Large intestine (tissue), 3 donors: ENCODE data around the gene PLOD1. TPM values are rescaled to one million over a fixed set of nuclear protein-coding genes. Genes with fewer than 3 reads are reported as not detected.

Experiments
- DNase-seq, 2 donors: peaks; one replicate each; pipeline versions ENCODE4 v3.0.0 to v3.0.0-alpha.2; 2013
- H3K27ac ChIP-seq: one replicate; pipeline ENCODE4 v1.5.1; 2013; ENCODE audit warnings: low read length
- H3K27me3 ChIP-seq: 2 replicates; pipeline ENCODE4 v1.6.1; 2013; ENCODE audit warnings: low read length; ENCODE audit not compliant: control insufficient read depth, insufficient read depth
- H3K36me3 ChIP-seq: 2 replicates; pipeline ENCODE4 v1.6.1; 2013; ENCODE audit warnings: low read length; ENCODE audit not compliant: control insufficient read depth, insufficient read depth
- H3K4me1 ChIP-seq: one replicate; pipeline ENCODE4 v1.6.1; 2013; ENCODE audit warnings: low read length; ENCODE audit not compliant: control insufficient read depth, insufficient read depth
- H3K4me3 ChIP-seq: one replicate; pipeline ENCODE4 v1.5.1; 2013; ENCODE audit warnings: low read length
- H3K9me3 ChIP-seq: one replicate; pipeline ENCODE4 v1.6.1; 2013; ENCODE audit warnings: mild to moderate bottlenecking, low read depth, low read length, moderate library complexity; ENCODE audit not compliant: control insufficient read depth
- WGBS: methylation state at CpG from one replicate; pipeline ENCODE4 v1.1.5; 2013; ENCODE audit warnings: low lambda C conversion rate; ENCODE audit not compliant: insufficient coverage; 5-methylcytosine and 5-hydroxymethylcytosine counted together
- polyA plus RNA-seq: library from polyadenylated mRNA; unstranded; fragments of 120-200 nt; gene quantifications from one replicate; pipeline ENCODE4 v1.2.1, GENCODE V29; 2013

The PLOD1 gene
- polyA plus RNA-seq, 1 donor = 69.0 TPM

DNA sequence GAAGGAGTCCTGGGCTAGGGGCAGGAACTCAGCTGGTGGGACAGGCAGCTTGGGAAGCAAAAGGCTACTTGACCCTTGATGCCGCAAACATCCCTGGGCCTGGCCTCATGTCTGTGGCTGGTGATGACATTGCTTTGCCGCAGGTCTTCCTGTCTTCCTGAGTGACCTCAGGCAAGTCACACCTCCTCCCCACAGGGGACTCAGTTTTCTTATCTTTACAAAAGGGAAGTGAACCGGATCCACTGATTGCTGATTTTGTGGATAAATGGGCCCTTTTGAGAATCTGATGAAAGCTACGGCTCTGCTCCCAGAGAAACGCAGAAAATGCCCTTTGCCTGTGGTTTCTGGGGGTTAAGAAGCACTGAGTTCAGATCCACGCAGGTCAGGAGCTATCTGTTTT is 20.7 kb downstream of the PLOD1 start:
- Histone ChIP-seq H3K9me3 (no peaks in the 10 kb centered on the region), H3K36me3 (peaks cover 53% of the 10 kb centered on the region), H3K4me3 (no peak overlapping the region), H3K4me1 (no peaks in the 10 kb centered on the region), H3K27ac (no peak overlapping the region), H3K27me3 (no peaks in the 10 kb centered on the region)
- WGBS = 100% methylated on average over 1 of the region's 6 CpGs
- DNase-seq = no peak

DNA sequence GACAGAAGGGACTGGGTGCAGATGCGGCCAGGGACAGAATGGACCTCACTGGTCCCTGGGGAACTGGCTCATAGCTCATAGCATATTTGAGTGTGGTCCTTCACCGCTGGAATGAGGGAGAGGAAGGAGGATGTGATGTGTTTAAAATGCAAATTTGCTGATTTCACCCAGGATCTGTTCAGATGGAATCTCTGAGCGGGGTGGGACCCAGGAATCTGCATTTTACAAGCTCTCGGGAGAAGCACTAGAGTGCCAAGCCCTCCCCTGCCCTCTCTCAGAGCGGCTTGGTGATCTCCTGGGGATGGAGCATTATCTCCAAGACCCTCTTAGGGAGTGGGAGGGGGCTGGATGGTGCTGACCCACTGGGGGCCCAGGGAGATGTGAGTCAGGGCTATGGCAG is 22.9 kb downstream of the PLOD1 start:
- H3K4me3 ChIP-seq = no peak overlapping the region
- H3K36me3 ChIP-seq = peaks cover 45% of the 10 kb centered on the region
- whole genome bisulfite sequencing = no CpG with 5 or more reads among the region's 5 CpGs
- H3K27ac ChIP-seq = no peak overlapping the region
- H3K9me3 ChIP-seq = no peaks in the 10 kb centered on the region
- H3K27me3 ChIP-seq = no peaks in the 10 kb centered on the region
- H3K4me1 ChIP-seq = peaks cover 9% of the 10 kb centered on the region
- DNase-seq = no peak

DNA sequence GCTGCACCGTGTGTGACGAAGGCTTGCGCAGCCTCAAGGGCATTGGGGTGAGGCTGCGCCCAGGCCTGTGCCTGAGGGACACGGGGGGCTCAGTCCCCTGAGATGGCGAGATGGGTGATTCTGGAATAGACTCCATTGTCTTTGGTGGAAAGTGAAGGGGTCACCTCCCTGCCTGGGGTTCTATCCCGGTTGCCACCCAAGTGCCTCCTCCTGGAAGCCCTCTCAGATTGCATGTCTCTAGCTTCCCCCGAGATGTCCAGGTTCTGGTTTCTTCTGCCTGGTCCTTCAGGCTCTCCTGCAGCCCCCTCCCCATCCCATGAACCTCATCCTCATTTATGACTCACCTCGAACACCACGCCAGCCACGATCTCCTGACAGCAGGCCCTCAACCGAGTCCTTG is 23.4 kb downstream of the PLOD1 start:
- no peak overlapping the region for H3K27ac ChIP-seq
- peaks cover 9% of the 10 kb centered on the region for H3K4me1 ChIP-seq
- WGBS = 80% methylated on average over 2 of the region's 12 CpGs
- no peak for DNase-seq
- peaks cover 43% of the 10 kb centered on the region for H3K36me3 ChIP-seq
- H3K9me3 ChIP-seq = no peaks in the 10 kb centered on the region
- H3K27me3 ChIP-seq = no peaks in the 10 kb centered on the region
- H3K4me3 ChIP-seq = no peak overlapping the region

DNA sequence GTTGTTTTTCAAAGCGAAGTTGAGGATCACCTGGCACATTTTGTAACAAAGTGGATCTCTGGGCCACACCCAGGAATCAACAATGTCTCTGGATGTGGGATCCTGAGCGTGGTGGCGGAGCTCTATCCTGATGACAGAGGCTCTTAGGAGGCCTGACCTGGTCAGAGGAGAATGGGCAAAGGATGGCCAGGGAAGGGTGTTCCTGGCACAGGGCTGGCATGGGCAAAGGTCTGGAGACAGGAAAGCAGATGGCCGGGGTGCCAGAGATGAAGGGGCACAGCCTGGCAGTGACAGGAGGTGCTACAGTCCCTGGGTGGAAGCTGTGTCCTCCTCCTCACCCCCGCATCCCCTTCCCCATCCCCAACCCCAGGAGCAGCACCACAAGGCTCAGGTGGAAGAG is 25.8 kb downstream of the PLOD1 start:
- DNase-seq = no peak
- Histone ChIP-seq H3K9me3 (no peaks in the 10 kb centered on the region), H3K36me3 (peaks cover 55% of the 10 kb centered on the region), H3K27ac (no peak overlapping the region), H3K4me1 (peaks cover 9% of the 10 kb centered on the region), H3K27me3 (no peaks in the 10 kb centered on the region), H3K4me3 (no peak overlapping the region)
- no CpG with 5 or more reads among the region's 5 CpGs for WGBS

DNA sequence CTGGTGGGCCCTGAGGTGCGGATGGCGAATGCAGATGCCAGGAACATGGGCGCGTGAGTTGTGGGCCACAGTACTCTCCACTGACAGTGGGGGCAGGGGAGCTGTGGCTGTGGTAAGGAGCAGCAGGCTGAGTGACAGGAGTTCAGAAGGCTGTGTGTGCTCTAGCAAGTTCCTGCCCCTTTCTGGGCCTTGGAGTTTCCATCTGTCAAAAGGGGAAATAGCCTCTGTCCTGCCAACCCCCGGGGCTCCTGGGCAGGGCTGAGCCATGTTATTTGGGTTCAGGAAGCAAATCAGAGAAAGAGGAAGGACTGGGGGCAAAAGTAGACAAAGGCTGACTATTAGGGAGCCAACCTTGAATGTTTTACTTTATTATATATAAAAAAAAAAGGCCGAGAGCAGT is 26.2 kb downstream of the PLOD1 start:
- DNase-seq = no peak
- H3K4me1 ChIP-seq = peaks cover 9% of the 10 kb centered on the region
- no peak overlapping the region for H3K4me3 ChIP-seq
- no CpG with 5 or more reads among the region's 6 CpGs for WGBS
- peak overlapping the region; percentile 48 for H3K27ac ChIP-seq
- no peaks in the 10 kb centered on the region for H3K27me3 ChIP-seq
- H3K36me3 ChIP-seq = peaks cover 60% of the 10 kb centered on the region
- H3K9me3 ChIP-seq = no peaks in the 10 kb centered on the region

DNA sequence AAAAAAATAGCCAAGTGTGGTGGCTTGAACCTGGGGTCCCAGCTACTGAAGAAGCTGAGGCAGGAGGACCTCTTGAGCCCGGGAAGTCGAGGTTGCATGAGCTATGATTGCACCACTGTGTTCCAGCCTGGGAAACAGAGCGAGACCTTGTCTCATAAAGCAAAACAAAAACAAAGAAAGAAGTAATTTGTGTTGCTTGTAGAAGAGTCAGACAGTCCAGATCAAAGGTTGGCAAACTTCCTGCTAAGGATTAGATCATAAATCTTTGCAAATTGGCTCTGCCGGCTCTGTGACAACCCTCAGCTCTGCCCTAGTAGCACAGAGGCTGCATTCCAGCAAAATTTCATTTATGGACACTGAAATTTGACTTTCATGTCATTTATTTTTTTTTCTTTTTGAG is 26.7 kb downstream of the PLOD1 start:
- peaks cover 9% of the 10 kb centered on the region for H3K4me1 ChIP-seq
- H3K27ac ChIP-seq = peak overlapping the region; percentile 48
- no peak overlapping the region for H3K4me3 ChIP-seq
- peak; percentile 66 to 89 for DNase-seq
- 17% methylated on average over 1 of the region's 4 CpGs for WGBS
- H3K9me3 ChIP-seq = no peaks in the 10 kb centered on the region
- peaks cover 64% of the 10 kb centered on the region for H3K36me3 ChIP-seq
- H3K27me3 ChIP-seq = no peaks in the 10 kb centered on the region

DNA sequence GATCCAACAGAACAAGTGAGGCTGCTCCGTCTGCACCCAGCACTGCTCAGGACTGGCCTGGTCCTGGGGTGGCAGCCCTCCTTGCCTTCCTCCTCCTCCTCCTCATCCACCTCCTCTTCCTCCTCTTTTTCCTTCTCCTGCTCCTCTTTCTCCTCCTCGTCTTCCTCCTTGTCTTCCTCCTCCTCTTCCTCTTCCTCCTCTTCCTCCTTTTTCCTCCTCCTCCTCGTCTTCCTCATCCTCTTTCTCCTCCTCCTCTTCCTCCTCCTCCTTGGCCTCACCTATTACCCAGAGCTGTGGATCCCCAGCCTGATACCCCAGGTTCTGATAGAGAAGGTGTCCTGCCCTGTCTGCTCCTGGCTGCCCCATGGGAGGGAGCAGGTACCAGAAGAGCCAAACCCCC is 29.1 kb downstream of the PLOD1 start:
- H3K4me1 ChIP-seq = peaks cover 9% of the 10 kb centered on the region
- WGBS = 81% methylated on average over 2 of the region's 3 CpGs
- peaks cover 48% of the 10 kb centered on the region for H3K36me3 ChIP-seq

DNA sequence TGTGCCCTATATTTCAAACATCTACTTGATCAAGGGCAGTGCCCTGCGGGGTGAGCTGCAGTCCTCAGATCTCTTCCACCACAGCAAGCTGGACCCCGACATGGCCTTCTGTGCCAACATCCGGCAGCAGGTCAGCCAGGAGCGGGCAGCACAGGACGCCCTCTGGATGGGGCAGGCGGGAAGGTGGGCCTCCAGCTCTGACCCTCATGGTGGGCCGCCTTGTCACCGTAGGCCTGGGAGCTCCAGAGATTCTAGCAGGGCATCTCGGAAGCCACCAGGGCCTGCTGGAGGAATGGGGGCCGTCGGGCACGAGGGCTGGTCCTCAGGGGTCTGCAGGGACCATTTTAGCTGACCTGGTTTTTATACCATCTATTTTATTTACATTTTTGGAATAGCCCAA is 30.1 kb downstream of the PLOD1 start:
- WGBS = no CpG with 5 or more reads among the region's 12 CpGs

More for the DNA sequence above, 29.1 kb downstream of the PLOD1 start:
- no peak for DNase-seq
- Histone ChIP-seq H3K27ac (no peak overlapping the region), H3K4me3 (no peak overlapping the region), H3K9me3 (no peaks in the 10 kb centered on the region), H3K27me3 (no peaks in the 10 kb centered on the region)

DNA sequence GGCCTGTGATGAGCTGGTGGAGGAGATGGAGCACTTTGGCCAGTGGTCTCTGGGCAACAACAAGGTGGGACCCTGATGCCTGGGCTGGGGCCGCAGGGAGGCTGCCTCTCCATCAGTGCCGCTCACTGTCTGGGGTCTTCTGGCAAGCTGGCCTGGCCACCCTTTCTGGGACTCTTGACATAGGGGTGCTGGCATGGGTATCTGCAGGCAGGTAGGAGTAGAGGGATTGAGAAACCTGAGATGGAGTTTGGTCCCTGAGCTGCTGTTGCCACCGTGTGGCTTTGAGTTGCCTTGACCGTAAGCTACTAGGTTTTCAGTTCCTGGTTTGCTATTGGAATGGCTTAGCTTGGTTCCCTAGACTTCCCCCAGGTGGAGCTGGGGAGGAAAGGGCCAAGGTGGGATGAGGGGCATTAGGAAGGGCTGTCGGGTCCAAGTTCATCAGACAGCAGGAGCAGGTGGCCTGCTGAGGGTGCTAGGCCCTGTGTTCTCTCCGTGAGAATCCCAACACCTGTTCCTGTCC is 32.6 kb downstream of the PLOD1 start:
- no peaks in the 10 kb centered on the region for H3K9me3 ChIP-seq
- H3K27me3 ChIP-seq = no peaks in the 10 kb centered on the region
- no peak overlapping the region for H3K4me3 ChIP-seq
- H3K36me3 ChIP-seq = peaks cover 48% of the 10 kb centered on the region
- no CpG with 5 or more reads among the region's 6 CpGs for WGBS
- H3K4me1 ChIP-seq = no peaks in the 10 kb centered on the region
- DNase-seq = peak; percentile 84 to 92
- no peak overlapping the region for H3K27ac ChIP-seq

More for the DNA sequence above, 30.1 kb downstream of the PLOD1 start:
- Histone ChIP-seq H3K4me3 (no peak overlapping the region), H3K36me3 (peaks cover 50% of the 10 kb centered on the region), H3K27me3 (no peaks in the 10 kb centered on the region), H3K4me1 (peaks cover 9% of the 10 kb centered on the region), H3K9me3 (no peaks in the 10 kb centered on the region), H3K27ac (no peak overlapping the region)
- no peak for DNase-seq

DNA sequence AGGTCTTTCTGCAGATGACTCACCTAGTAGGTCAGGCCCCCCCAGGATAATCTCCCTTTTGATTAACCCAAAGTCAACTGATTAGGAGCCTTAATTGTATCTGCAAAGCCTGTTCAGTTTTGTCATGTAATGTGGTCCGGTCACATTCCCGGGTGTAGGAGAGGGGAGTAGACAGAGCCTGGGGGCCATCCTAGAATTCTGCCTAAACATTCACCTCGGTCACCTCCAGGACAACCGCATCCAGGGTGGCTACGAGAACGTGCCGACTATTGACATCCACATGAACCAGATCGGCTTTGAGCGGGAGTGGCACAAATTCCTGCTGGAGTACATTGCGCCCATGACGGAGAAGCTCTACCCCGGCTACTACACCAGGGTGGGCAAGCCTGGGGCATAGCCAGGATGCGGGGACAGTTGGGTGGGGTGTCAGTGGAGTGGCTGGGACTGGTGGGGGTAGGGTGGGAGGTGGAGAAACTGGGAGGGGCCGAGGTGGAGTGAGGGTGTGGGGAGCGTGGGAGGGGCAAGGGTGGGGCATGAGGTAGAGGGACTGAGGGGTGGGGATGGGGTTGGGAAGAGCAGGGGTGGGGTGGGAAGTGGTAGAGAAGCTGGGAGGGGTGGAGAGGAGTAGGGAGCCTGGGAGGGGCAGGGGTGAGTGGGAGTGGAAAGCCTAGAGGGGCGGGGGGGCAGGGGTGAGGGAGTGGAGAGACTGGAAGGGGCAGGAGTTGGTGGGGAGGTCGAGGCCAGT is 36.1 kb downstream of the PLOD1 start:
- no peaks in the 10 kb centered on the region for H3K9me3 ChIP-seq
- H3K27ac ChIP-seq = no peak overlapping the region
- peaks cover 42% of the 10 kb centered on the region for H3K36me3 ChIP-seq
- no peaks in the 10 kb centered on the region for H3K27me3 ChIP-seq
- no peak for DNase-seq
- WGBS = no CpG with 5 or more reads among the region's 17 CpGs
- H3K4me3 ChIP-seq = no peak overlapping the region
- no peaks in the 10 kb centered on the region for H3K4me1 ChIP-seq

DNA sequence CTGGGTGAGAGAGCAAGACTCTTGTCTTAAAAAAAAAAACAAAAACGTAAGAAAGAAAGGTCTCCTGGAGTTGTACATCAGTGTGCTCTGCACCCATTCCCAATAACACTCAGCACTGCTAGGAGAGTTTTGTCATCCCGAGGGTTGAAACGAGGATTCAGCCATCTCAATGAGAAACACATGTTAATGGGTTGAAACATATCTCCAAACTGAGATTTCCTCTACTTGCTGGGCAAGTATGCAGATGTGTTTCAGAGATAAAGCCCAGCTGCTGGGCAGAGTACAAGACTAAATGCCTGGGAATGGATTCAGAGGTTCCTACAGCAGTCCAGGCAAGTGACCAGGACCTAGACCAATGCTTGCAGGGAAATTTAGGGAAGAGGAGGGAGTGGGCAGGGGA is 43.1 kb downstream of the PLOD1 start:
- Histone ChIP-seq H3K27me3 (no peaks in the 10 kb centered on the region), H3K4me3 (no peak overlapping the region), H3K36me3 (peaks cover 26% of the 10 kb centered on the region), H3K9me3 (no peaks in the 10 kb centered on the region), H3K4me1 (peaks cover 33% of the 10 kb centered on the region), H3K27ac (peak overlapping the region; percentile 30)
- no CpG with 5 or more reads among the region's 3 CpGs for WGBS
- DNase-seq = peak in 1 of 2 donors; percentile 31
